ENCODE data around the gene ELF2.
"Not testable (repeated sequence)": the region's sequence is repeated elsewhere in the genome, so short reads cannot be mapped to it uniquely, and the experiment has no call there.

Gene ELF2

DNA sequence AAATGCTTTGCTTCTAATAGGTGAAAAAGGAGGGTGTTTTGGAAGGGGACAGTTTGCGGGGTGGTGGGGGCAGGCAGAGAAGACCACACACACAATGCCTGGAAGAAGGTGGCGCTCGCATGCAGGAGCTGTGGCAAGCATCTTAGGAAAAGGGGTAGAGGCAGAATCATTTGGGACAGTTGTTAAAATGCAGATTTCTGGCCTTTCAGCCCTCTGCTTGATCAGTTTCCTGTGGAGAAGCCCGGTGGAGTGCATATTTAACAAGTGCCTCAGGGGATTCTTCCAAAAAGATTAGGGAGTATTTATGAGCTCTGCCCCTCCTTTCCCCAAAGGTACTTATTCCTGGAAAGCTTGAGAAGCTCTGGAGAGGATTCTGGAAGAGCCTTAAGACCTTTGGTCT is 156.6 kb downstream of the ELF2 start:
- DNase-seq (ENCODE audit: low read depth), result no peak

DNA sequence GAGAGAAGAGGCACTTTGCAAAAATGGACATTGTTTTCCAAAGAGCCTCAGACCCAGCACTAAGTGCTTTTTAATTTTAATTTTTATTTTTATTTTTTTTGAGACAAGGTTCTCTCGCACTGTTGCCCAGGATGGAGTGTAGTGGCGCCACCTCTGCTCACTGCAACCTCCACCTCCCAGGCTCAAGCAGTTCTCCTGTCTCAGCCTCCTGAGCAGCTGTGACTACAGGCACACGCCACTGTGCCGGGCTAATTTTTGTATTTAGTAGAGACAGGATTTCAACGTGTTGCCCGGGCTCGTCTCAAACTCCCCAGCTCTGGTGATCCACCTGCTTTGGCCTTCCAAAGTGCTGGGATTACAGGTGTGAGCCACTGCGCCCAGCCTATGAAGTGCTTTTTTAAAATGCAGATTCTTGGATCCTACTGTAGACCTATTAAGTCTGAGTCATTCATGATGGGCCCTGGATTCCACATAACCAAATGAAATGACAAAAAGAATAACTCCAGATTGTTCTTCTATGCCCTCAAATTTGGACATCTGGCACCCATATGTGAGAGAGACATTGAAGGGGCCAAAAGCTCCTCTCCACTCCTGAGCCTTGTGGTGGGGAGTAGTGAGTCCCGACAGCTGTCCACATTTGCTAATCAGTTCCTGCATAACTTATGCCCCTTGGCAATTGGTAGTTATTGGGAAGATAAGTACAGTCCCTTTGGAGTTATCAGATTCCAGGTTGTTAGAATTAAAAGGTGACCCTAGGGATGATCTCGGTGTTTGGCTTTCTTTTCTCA is 157.9 kb downstream of the ELF2 start:
- no peak for DNase-seq (ENCODE audit: low read depth)

DNA sequence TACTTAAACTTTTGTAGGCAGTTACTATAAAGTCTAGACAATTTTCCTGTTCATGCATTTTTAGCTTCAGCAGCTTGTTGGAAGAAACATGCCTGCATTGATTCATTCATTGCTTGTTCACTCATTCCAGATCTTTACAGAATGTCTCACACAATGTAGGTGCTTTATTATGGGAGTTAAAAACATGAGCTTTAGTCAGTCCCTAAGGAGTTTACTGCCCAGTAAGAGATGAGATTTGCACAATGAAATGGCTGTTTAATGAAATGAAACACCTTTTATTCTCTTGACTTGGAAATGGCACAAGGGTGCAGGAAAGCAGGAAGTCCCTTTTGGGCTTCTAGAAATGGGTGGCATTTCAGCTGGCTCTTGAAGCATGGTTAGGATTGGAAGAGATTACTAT is 158.5 kb downstream of the ELF2 start:
- DNase-seq (ENCODE audit: low read depth), result no peak

DNA sequence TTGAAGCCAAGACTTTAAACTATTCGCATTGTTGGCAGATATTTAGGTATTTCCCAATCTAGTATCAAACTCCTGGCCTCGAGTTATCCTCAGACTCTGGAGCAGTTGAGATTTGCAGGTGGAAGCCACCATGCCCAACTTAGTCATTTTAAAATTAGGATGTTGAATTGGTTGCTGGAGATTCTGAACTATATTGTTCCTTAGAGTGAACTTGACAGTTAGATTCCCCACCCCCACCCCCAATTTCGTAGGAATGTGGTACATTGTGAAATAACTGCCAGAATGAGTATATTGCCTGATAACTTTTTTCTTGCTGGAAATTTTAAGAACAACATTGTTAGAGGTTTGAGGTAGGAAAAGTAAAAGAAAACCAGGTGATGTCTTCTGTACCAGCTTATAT is 159.2 kb downstream of the ELF2 start:
- no peak for DNase-seq (ENCODE audit: low read depth)

DNA sequence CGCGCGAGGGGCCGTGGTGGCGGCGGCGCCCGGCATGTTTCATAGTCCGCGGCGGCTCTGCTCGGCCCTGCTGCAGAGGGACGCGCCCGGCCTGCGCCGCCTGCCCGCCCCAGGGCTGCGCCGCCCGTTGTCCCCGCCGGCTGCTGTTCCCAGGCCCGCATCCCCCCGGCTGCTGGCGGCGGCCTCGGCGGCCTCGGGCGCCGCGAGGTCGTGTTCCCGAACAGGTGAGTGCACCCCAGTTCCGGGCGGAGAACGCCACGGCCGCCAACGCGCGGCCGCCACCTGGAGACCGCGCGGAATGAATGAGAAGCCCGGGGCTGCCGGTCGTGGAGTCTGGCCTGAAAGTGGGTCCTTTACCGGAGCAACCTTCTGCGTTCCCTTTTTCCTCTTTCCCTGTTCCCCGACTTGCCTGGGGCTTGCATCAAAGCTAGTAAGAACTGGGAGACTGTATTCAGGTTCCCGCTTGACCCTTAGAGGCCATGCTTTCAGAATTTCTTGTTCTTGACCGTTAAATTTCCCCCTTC is 161.0 kb downstream of the ELF2 start:
- DNase-seq (ENCODE audit: low read depth), result no peak

DNA sequence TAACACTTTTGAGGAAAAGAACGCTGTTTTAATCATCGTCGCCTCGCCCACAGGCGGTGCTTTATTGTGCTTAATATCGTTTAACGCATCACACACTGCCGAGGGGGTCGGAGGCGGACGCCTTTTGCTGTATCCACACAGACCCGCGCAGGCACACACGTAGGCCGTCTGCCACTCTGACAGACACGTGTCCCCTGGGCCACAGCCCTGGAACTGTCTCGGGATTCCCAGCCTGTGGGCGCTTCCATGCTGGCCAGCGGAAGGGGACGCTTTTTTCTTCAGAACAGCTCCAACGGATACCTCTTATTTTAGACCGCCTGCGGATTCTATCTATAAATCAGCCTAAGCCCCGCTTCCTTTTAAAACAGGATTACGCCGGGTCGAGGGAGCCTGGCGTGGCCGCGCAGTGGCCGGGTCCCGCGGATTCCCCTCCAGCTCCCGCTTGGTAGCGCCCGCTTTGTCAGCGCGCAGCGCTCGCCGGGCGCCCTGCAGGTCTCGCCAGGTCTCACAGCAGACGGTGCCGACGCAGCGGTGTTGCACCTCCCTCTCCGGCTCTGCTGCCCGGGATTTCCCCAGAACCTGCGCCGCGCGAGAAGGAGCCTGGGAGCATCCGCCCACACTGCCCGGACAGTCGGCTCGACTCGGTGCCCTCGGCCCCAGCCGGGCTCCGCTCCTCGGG is 161.6 kb downstream of the ELF2 start, which contains the start of gene NOCT:
Gene NOCT (plus strand): TSS at position 513 of the 679 bp plus-strand sequence. CDS start 201 bp downstream, outside the sequence.
- DNase-seq (ENCODE audit: low read depth), result peak; percentile 76

DNA sequence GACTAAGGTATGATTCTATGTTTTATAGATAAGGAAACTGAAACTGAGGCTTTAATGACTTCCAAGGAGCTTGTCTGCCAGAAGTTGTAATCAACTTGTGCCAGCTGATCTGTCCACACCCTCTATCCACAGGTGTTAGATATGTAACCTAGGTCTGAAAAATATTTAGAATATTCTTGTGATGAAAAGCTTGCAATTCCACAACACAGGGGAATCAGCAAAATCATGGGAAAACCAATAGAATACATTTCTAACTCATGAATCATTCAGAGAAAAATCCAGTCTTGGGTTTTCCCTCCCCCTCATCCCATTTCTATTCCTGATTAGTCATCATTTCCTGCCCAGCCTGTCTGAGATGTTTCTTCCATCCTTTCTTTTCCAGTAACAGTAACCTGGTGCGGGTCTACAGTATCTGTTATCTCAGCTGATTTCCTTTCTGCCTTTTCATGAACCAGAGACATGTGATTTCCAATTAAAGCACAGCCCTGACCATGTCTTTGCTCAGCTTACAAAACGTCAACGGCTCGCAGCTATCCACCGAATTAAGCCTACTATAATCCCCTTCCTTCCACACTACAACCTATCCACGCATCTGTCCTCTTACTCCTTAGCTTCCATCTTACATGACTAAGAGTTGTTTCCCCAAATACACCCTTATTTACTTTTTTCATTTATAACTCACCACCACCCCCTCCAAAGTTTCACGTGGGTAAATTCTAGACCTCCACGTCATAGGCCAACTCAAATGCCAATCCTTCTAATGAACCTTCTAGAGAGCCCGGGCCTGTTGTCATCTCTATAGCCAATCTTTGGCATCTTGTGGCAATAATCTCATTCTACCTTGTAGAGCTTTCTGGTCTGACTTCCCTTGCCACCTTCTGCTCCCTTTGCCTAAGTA is 162.4 kb downstream of the ELF2 start:
- DNase-seq (ENCODE audit: low read depth), result peak; percentile 95

DNA sequence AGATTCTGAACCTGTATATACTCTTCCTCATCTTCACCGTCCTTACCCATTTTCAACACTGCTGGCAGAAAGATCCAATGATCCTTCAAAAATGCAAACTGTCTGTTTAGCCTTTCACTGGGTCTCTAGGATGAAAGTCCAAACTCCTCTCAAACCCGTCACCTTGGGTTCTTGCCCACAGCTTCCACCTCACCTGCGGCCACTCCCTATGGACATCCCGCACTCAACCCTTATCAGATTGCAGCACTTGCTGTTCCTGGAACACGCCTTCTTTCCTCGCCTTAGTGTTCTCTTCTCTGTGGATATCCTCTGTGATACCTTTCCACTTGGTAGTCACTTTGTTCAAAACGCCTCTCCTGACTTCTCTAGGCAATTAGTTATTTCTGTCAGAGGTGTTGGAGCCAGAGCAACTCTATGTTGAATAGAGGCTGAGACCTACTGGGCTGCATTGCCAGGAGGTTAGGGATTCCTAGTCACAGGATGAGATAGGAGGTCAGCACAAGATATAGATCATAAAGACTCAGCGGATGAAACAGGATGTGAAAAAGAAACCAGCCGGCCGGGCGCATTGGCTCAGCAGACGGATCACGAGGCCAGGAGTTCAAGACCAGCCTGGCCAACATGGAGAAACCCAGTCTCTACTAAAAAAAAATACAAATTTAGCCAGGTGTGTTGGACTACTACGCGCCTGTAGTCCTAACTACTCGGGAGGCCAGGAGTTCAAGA is 165.6 kb downstream of the ELF2 start:
- DNase-seq (ENCODE audit: low read depth), result no peak

DNA sequence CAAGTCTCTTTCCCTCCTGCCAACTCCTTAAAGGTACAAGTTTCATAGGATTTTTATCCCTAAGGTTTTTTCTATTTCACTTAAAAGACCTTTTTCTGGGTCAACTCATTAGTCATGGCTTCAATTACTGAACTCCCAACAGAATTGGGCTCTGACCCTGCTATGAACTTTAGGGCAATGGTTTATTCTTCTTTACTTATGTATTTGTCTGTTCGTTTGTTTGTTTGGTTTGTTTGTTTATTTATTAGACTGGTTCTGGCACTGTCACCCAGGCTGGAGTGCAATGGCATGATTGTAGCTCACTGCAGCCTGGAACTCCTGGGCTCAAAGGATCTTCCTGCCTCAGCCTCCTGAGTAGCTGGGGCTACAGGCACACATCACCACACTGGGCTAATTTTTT is 167.3 kb downstream of the ELF2 start:
- DNase-seq (ENCODE audit: low read depth), result no peak

DNA sequence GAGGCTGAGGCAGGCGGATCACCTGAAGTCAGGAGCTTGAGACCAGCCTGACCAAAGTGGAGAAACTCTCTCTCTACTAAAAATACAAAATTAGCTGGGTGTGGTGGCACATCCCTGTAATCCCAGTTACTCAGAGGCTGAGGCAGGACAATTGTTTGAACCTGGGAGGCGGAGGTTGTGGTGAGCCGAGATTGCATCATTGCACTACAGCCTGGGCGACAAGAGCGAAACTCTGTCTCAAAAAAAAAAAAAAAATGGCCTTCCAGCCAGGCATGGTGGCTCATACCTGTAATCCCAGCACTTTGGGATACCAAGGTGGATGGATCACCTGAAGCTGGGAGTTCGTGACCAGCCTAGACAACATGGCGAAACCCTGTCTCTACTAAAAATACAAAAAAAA is 168.7 kb downstream of the ELF2 start:
- DNase-seq (ENCODE audit: low read depth), result not testable (repeated sequence)

DNA sequence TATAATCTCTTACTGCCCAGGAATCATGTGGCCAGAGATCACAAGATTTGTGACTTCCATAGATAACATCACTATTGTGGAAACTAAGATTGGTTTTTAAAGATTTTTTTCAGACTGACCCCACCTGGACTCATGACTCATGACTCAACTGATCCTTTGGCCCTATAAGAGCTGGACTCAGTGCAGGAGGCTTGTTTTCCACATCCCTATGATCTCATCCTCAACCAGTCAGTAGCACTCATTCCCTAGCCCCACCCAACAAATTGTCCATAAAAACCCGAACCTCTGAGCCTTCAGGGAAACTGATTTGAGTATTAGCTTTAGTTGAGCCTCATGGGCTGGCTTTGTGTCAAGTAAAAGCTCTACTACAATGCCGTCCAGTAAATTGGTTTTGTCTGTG is 169.4 kb downstream of the ELF2 start:
- DNase-seq (ENCODE audit: low read depth), result no peak

Measured in HS-27A (cell line).